Fibroblast of lung (primary cell): ENCODE data around the gene UBXN2A. TPM values are rescaled to one million over a fixed set of nuclear protein-coding genes. Genes with fewer than 3 reads are reported as not detected.
A peak's percentile ranks its signal among the peaks of the same experiment; 100 is the strongest.

Experiments
- DNase-seq, 2 donors: peaks; one replicate each; pipeline versions ENCODE4 v3.0.0 to v3.0.0-alpha.2; 2010; ENCODE audit warnings: low read depth in 2 of 2
- H2AFZ ChIP-seq: 2 replicates; pipeline ENCODE4 v1.5.1; 2012; ENCODE audit warnings: low read length, control low read depth, inconsistent platforms
- H3K27ac ChIP-seq: 2 replicates; pipeline ENCODE4 v1.5.1; 2011; ENCODE audit warnings: low read length, control low read depth; ENCODE audit not compliant: insufficient read depth
- H3K27me3 ChIP-seq: 2 replicates; pipeline ENCODE4 v1.5.1; 2011; ENCODE audit warnings: mild to moderate bottlenecking, low read length; ENCODE audit not compliant: control insufficient read depth, insufficient read depth
- H3K36me3 ChIP-seq: 2 replicates; pipeline ENCODE4 v1.5.1; 2011; ENCODE audit warnings: low read length; ENCODE audit not compliant: control insufficient read depth, insufficient read depth
- H3K4me1 ChIP-seq: 2 replicates; pipeline ENCODE4 v1.5.1; 2011; ENCODE audit warnings: low read length; ENCODE audit not compliant: control insufficient read depth, insufficient read depth; ENCODE audit errors: extremely low read depth
- H3K4me2 ChIP-seq: 2 replicates; pipeline ENCODE4 v1.5.1; 2011; ENCODE audit warnings: low read length, control low read depth; ENCODE audit not compliant: insufficient read depth; ENCODE audit errors: extremely low read depth
- H3K4me3 ChIP-seq, 4 experiments: fragments of 200-600 bp in 1 of 4; sonication (generic) in 1 of 4; replicated peaks in 1 of 4; 2 replicates each; pipeline ENCODE4 v1.5.1; 2011 to 2016; ENCODE audit warnings: low read length in 4 of 4, low read depth in 3 of 4, mild to moderate bottlenecking in 3 of 4, control low read depth in 2 of 4, inconsistent platforms in 1 of 4, mixed read lengths in 1 of 4; ENCODE audit not compliant: insufficient read depth in 1 of 4; ENCODE audit errors: control extremely low read depth in 1 of 4
- H3K79me2 ChIP-seq: 2 replicates; pipeline ENCODE4 v1.5.1; 2012; ENCODE audit warnings: mild to moderate bottlenecking, low read length, inconsistent platforms; ENCODE audit not compliant: control insufficient read depth, insufficient read depth
- H3K9ac ChIP-seq: 2 replicates; pipeline ENCODE4 v1.5.1; 2011; ENCODE audit warnings: mild to moderate bottlenecking, low read length, control low read depth; ENCODE audit not compliant: insufficient read depth
- H3K9me3 ChIP-seq: 2 replicates; pipeline ENCODE4 v1.5.1; 2012; ENCODE audit warnings: low read depth, low read length; ENCODE audit not compliant: control insufficient read depth, insufficient read depth
- H4K20me1 ChIP-seq: 2 replicates; pipeline ENCODE4 v1.5.1; 2011; ENCODE audit warnings: low read length; ENCODE audit not compliant: control insufficient read depth, insufficient read depth; ENCODE audit errors: extremely low read depth
- CTCF ChIP-seq, 2 donors: IDR thresholded peaks in 1 of 2; conservative IDR thresholded peaks in 1 of 2; 1 replicate in 1 of 2; 2 replicates in 1 of 2; pipeline ENCODE4 v1.5.1; 2011 to 2012; ENCODE audit warnings: low read length in 2 of 2, control low read depth in 1 of 2, inconsistent platforms in 1 of 2, low read depth in 1 of 2, mild to moderate bottlenecking in 1 of 2
- EZH2 ChIP-seq: IDR thresholded peaks from 2 replicates; pipeline ENCODE4 v1.5.1; 2012; ENCODE audit warnings: low read length, control low read depth, mild to moderate bottlenecking; ENCODE audit errors: missing control alignments
- polyA plus RNA-seq, 2 donors: library from polyadenylated mRNA; depleted of rRNA in 1 of 2; stranded (reverse) in 1 of 2; unstranded in 1 of 2; fragments of >200 nt; gene quantifications; 2 replicates each; pipeline ENCODE4 v1.2.1, GENCODE V29; 2011 to 2012; ENCODE audit warnings: missing spikeins in 1 of 2
- total RNA-seq: library from RNA; depleted of rRNA; stranded (reverse); fragments of >200 nt; gene quantifications from 2 replicates; pipeline ENCODE4 v1.2.1, GENCODE V29; 2014

UBXN2A gene
- total and polyA plus RNA-seq, 2 donors (not counting 1 experiment from before 2014, with no cell fraction given), result 12.8 to 12.9 TPM

- peak; percentile 92 to 95 for DNase-seq
- Histone ChIP-seq H3K4me1 (peaks cover 2% of the 10 kb centered on the region), H3K27ac (peak within 1 kb of the TSS; percentile 91), H3K9me3 (no peaks in the 10 kb centered on the region), H4K20me1 (no peaks in the 10 kb centered on the region), H3K27me3 (no peaks in the 10 kb centered on the region), H3K79me2 (peaks cover 45% of the 10 kb centered on the region), H2AFZ (peak within 1 kb of the TSS; percentile 97), H3K4me2 (peak within 1 kb of the TSS; percentile 87), H3K36me3 (no peaks in the 10 kb centered on the region), H3K4me3 (peak within 1 kb of the TSS; percentile 71 to 97 (median 80)), H3K9ac (peak within 1 kb of the TSS; percentile 98)
- TF ChIP-seq CTCF (conservative IDR thresholded peaks at IDR 0.05 in 1 of 2, IDR thresholded peaks at IDR 0.05 in 1 of 2; ENCODE audit: low read depth in 1 of 2, low read length in 2 of 2), result peak; percentile 62 to 65
- TF ChIP-seq EZH2, result no peak
Observed at GRCh38 chr2:23926750-23927571, 13.3 kb upstream of the UBXN2A start, which contains the start of gene ATAD2B. Gene ATAD2B, minus strand, starts transcription at chr2:23927123. Its CDS starts 353 bp downstream, at chr2:23926770.

GRCh38 chr2:23934259-23934658, 6.0 kb upstream of the UBXN2A start:
- Histone ChIP-seq H3K9ac (no peak overlapping the region), H3K4me3 (no peak overlapping the region), H3K4me1 (no peaks in the 10 kb centered on the region), H3K27me3 (no peaks in the 10 kb centered on the region), H2AFZ (no peak overlapping the region), H3K9me3 (no peaks in the 10 kb centered on the region), H4K20me1 (no peaks in the 10 kb centered on the region), H3K36me3 (no peaks in the 10 kb centered on the region), H3K79me2 (no peaks in the 10 kb centered on the region), H3K27ac (no peak overlapping the region), H3K4me2 (no peak overlapping the region)
- no peak for TF ChIP-seq EZH2
- no peak for TF ChIP-seq CTCF (conservative IDR thresholded peaks at IDR 0.05 in 1 of 2, IDR thresholded peaks at IDR 0.05 in 1 of 2; ENCODE audit: low read depth in 1 of 2, low read length in 2 of 2)
- no peak for DNase-seq

DNA sequence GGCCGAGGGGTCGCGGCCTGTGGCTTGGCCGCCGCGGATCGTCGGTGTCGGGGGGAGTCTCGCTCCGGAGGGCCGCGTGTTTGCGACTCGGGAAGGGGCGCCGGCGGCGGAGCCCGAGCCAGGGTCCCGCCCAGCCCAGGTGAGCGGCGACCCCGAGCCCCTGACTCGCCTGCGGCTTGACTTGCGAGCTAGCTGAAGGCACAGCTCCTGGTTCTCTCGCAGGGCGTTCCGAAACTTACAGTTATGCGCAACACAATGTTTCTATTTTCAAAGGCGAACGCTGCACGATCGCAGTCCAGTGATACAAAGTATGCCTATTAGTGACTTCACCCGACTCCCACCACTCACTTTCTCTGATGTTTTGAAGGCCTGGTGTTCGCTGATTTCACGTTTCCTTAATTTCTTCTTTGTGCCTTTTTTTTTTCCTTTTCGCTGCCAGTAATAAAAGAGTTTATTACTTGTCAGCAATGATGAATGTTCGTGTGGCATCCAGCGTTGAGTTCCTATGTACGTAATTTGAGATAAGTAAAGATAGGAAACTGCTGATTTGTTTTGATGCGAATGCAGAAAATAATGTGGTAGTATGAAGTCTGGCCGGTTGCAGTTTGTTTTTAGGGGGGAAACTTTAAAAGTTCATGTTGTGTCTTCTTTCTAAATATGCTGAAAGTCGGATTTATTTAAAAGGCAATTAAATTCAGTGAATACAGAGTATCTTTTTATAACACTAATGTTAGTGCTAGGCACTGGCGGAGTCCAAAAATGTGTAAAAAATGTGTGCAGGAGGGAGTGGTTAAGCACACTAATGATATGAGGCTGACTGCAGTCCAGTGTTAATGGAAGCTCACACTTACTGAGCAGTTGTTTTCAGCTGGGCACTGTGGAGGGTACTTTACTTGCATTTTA, 706 bp downstream of the UBXN2A start:
- H3K9ac ChIP-seq, result peak overlapping the region; percentile 85

More for the DNA sequence above, 706 bp downstream of the UBXN2A start:
- Histone ChIP-seq H4K20me1 (no peaks in the 10 kb centered on the region), H3K27me3 (no peaks in the 10 kb centered on the region), H3K79me2 (peaks cover 25% of the 10 kb centered on the region), H3K9me3 (no peaks in the 10 kb centered on the region), H3K4me2 (peak overlapping the region; percentile 89), H3K36me3 (no peaks in the 10 kb centered on the region), H2AFZ (peak overlapping the region; percentile 77), H3K4me3 (peak overlapping the region; percentile 82 to 95 (median 83)), H3K4me1 (peaks cover 4% of the 10 kb centered on the region), H3K27ac (peak overlapping the region; percentile 74)
- TF ChIP-seq EZH2, result no peak
- no peak for TF ChIP-seq CTCF (conservative IDR thresholded peaks at IDR 0.05 in 1 of 2, IDR thresholded peaks at IDR 0.05 in 1 of 2; ENCODE audit: low read depth in 1 of 2, low read length in 2 of 2)
- DNase-seq, result peak; percentile 53 to 54
